A549 (cell line): Measurements from ENCODE around the gene PTP4A2. TPM values are rescaled to one million over a fixed set of nuclear protein-coding genes. Genes with fewer than 3 reads are reported as not detected.

Source experiments
- ATAC-seq, 2 experiments: fragments of 200-7000 bp in 1 of 2; fragments of >200 bp in 1 of 2; cut with Nextera tagmentation in 1 of 2; cut with Tn5 transposase in 1 of 2; 3 replicates each; pipeline versions ENCODE4 v1.8.0 to v1.9.1; 2018 to 2020; ENCODE audit warnings: mild to moderate bottlenecking in 1 of 2, moderate library complexity in 1 of 2
- CTCF ChIA-PET: fragments of 300-600 bp; sonication (Branson Sonifier 250); formaldehyde crosslinking; extraction: SDS; loops from one replicate; lab custom pipeline; 2021; ENCODE audit warnings: antibody characterized with exemption, inconsistent platforms; lab: Yijun Ruan, JAX
- POLR2A ChIA-PET: fragments of 350-600 bp; formaldehyde crosslinking; extraction: SDS; loops from one replicate; lab custom pipeline; 2021; ENCODE audit warnings: antibody characterized with exemption, inconsistent platforms; lab: Yijun Ruan, JAX
- DNase-seq, 2 experiments: peaks; one replicate each; pipeline versions ENCODE4 v3.0.0 to v3.0.0-alpha.2; 2011 to 2016; ENCODE audit warnings: low read depth in 1 of 2, low spot score in 1 of 2
- FAIRE-seq: peaks from 2 replicates; lab custom pipeline; 2011; peaks lifted over from hg19 to GRCh38; lab: Jason Lieb, UNC
- H3K27ac ChIP-seq, 2 experiments: fragments of >200 bp; sonication (Bioruptor Twin); formaldehyde crosslinking; 3 replicates each; pipeline ENCODE4 v1.5.1; 2016 to 2017
- H3K4me1 ChIP-seq: fragments of >200 bp; sonication (Bioruptor Twin); formaldehyde crosslinking; 3 replicates; pipeline ENCODE4 v1.6.1; 2016
- H3K4me2 ChIP-seq: fragments of >200 bp; sonication (Bioruptor Twin); formaldehyde crosslinking; 3 replicates; pipeline ENCODE4 v1.6.1; 2016
- H3K4me3 ChIP-seq: fragments of >200 bp; sonication (Bioruptor Twin); formaldehyde crosslinking; 3 replicates; pipeline ENCODE4 v1.5.1; 2016
- H3K9me3 ChIP-seq: fragments of >200 bp; sonication (Bioruptor Twin); formaldehyde crosslinking; 3 replicates; pipeline ENCODE4 v1.6.1; 2016
- BHLHE40 ChIP-seq: IDR thresholded peaks from 2 replicates; pipeline ENCODE4 v1.6.1; 2012; ENCODE audit warnings: low read depth, low read length, inconsistent platforms
- EP300 ChIP-seq, 2 experiments: fragments of >200 bp; sonication (Bioruptor Twin); formaldehyde crosslinking; IDR thresholded peaks; 2 replicates in 1 of 2; 3 replicates in 1 of 2; pipeline ENCODE4 v1.6.1; 2016 to 2017
- ESRRA ChIP-seq: fragments of 150-350 bp; IDR thresholded peaks from 2 replicates; pipeline ENCODE4 v1.6.1; 2014; ENCODE audit warnings: mild to moderate bottlenecking, low read length, borderline replicate concordance
- FOSL2 ChIP-seq, 2 experiments: fragments of 450-650 bp in 1 of 2; fragments of >200 bp in 1 of 2; sonication (Bioruptor Twin) in 1 of 2; formaldehyde crosslinking; IDR thresholded peaks; 2 replicates each; pipeline versions ENCODE4 v1.5.0 to v1.6.1; 2016 to 2020; ENCODE audit warnings: mild to moderate bottlenecking in 1 of 2, moderate library complexity in 1 of 2
- GATA3 ChIP-seq: IDR thresholded peaks from 2 replicates; pipeline ENCODE4 v1.6.1; 2012; ENCODE audit warnings: borderline replicate concordance
- HDAC2 ChIP-seq: fragments of 200-600 bp; sonication (generic); IDR thresholded peaks from 2 replicates; pipeline ENCODE4 v1.6.1; 2016
- HOXB13 ChIP-seq: fragments of 250-450 bp; sonication (Bioruptor Pico); IDR thresholded peaks from 2 replicates; pipeline ENCODE4 v1.5.0; 2020; ENCODE audit warnings: low read depth, mild to moderate bottlenecking, moderate library complexity
- HOXB5 ChIP-seq: fragments of 250-450 bp; sonication (Bioruptor Pico); IDR thresholded peaks from 2 replicates; pipeline ENCODE4 v1.5.0; 2020; ENCODE audit warnings: mild to moderate bottlenecking, moderate library complexity
- JUN ChIP-seq, 2 experiments: fragments of >200 bp; sonication (Bioruptor Twin); formaldehyde crosslinking; IDR thresholded peaks; 2 replicates in 1 of 2; 3 replicates in 1 of 2; pipeline ENCODE4 v1.6.1; 2016 to 2017
- KDM5A ChIP-seq: fragments of 200-600 bp; sonication (generic); IDR thresholded peaks from 2 replicates; pipeline ENCODE4 v1.6.1; 2016; ENCODE audit warnings: antibody characterized with exemption, mild to moderate bottlenecking
- MAZ ChIP-seq: fragments of 150-350 bp; IDR thresholded peaks from 2 replicates; pipeline ENCODE4 v1.6.1; 2014; ENCODE audit warnings: antibody characterized with exemption, low read depth, low read length, borderline replicate concordance
- MYC ChIP-seq: IDR thresholded peaks from 2 replicates; pipeline ENCODE4 v1.6.1; 2012; ENCODE audit warnings: mild to moderate bottlenecking, inconsistent platforms, low read length, improper control_type of control experiment, borderline replicate concordance
- PHF8 ChIP-seq: fragments of 200-600 bp; sonication (generic); IDR thresholded peaks from 2 replicates; pipeline ENCODE4 v1.6.1; 2016; ENCODE audit warnings: low read depth, mild to moderate bottlenecking, antibody characterized with exemption, moderate library complexity, borderline replicate concordance
- POLR2A ChIP-seq: IDR thresholded peaks from 2 replicates; pipeline ENCODE4 v1.6.1; 2012; ENCODE audit warnings: mild to moderate bottlenecking, low read length
- SMC3 ChIP-seq: fragments of >200 bp; sonication (Bioruptor Twin); formaldehyde crosslinking; IDR thresholded peaks from 3 replicates; pipeline ENCODE4 v1.6.1; 2018; ENCODE audit warnings: inconsistent platforms
- SREBF2 ChIP-seq: fragments of 450-650 bp; IDR thresholded peaks from 2 replicates; pipeline ENCODE4 v1.6.1; 2014; ENCODE audit warnings: mild to moderate bottlenecking, moderate library complexity
- TFCP2L1 ChIP-seq: fragments of 250-450 bp; sonication (Bioruptor Pico); IDR thresholded peaks from 2 replicates; pipeline ENCODE4 v1.5.0; 2021; ENCODE audit warnings: mild to moderate bottlenecking
- TP53 ChIP-seq: fragments of 250-450 bp; sonication (Bioruptor Pico); IDR thresholded peaks from 2 replicates; pipeline ENCODE4 v1.5.0; 2021; ENCODE audit warnings: mild to moderate bottlenecking, moderate library complexity
- WGBS: methylation state at CpG from one replicate; pipeline ENCODE4 v1.1.6; 2017; ENCODE audit errors: missing lambda C conversion rate; 5-methylcytosine and 5-hydroxymethylcytosine counted together
- polyA minus RNA-seq: library from RNA; depleted of rRNA, polyadenylated mRNA; stranded (reverse); fragments of >200 nt; gene quantifications from 2 replicates; pipeline ENCODE4 v1.2.3, GENCODE V29; 2011; rRNA and poly(A)+ RNA removed
- polyA plus RNA-seq, 4 experiments: library from polyadenylated mRNA; depleted of rRNA in 3 of 4; stranded (reverse); fragments of >200 nt; fragmentation: RNase III in 1 of 4; extraction: RNeasy Plus Mini Kit Qiagen cat#74134 plus additional on column Dnase treatment in 1 of 4; gene quantifications; 2 replicates in 3 of 4; 3 replicates in 1 of 4; pipeline ENCODE4 v1.2.3, GENCODE V29; 2011 to 2017
- TF ChIP-seq, protein P1 (sequence below): fragments of >200 bp; sonication (Bioruptor Twin); formaldehyde crosslinking; IDR thresholded peaks from 3 replicates; pipeline ENCODE4 v1.5.1; 2016
- TF ChIP-seq, protein P2 (sequence below): fragments of 450-650 bp; IDR thresholded peaks from 2 replicates; pipeline ENCODE4 v1.6.1; 2014; ENCODE audit warnings: antibody characterized with exemption
- TF ChIP-seq, protein P3 (sequence below): fragments of 250-450 bp; sonication (Bioruptor Pico); IDR thresholded peaks from 2 replicates; pipeline ENCODE4 v1.5.0; 2020; ENCODE audit warnings: low read depth, mild to moderate bottlenecking, moderate library complexity
- TF ChIP-seq, protein P4 (sequence below): IDR thresholded peaks from 2 replicates; pipeline ENCODE4 v1.6.1; 2012; ENCODE audit warnings: low read depth, borderline replicate concordance
- TF ChIP-seq, protein P5 (sequence below): IDR thresholded peaks from 2 replicates; pipeline ENCODE4 v1.6.1; 2012

The PTP4A2 gene
- polyA plus RNA-seq (2011; rRNA removed) (504 and 563 TPM in 2 replicates), polyA plus RNA-seq (2017; fragmentation: RNase III; extraction: RNeasy Plus Mini Kit Qiagen cat#74134 plus additional on column Dnase treatment) (234 to 263 TPM (median 246 TPM) in 3 replicates), polyA minus RNA-seq (385 and 443 TPM in 2 replicates)
- 49.1 and 51.5 TPM in 2 replicates for polyA plus RNA-seq (2012; cell fraction: cytosol; rRNA removed)
- polyA plus RNA-seq (2012; cell fraction: nucleus; rRNA removed): 13.1 and 17.8 TPM in 2 replicates

DNA sequence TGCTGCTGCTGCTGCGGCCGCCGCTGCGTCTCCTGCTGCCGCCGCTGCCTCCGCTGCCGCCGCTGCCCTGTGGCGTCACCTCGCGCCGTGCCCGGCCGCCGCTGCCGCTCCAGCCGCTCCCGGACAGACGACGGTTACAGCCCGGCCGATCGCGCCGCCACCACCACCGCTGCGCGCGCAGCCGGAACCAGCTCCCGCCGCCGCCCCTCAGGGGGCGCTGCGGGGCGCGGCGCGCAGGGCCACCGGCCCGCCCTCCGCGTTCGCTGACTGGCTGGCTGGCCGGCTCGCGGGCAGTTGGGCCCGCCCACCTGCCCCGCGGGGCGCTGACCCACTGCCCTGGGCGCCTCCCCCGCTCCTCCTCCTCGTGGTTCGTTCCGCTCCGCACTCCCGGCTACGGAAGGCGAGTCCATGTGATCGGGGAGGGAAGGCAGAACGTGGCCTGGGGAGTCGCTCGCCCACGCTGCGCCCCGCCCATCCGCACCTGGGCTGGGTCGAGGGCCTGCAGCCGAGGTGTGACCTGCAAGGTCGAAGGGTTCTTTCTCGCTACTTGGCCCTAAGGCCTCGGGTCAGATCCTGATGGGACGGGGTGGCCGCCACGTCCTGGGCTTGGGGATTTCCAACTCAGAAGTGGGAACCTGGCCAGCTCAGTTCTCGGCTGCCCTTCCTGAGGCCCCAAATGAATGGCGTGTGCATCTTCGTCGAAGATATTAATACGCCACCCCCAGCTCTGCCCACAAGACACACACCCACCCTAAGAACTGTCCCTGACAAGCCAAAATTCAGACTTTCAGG, at the start of gene PTP4A2:
TSS of gene PTP4A2 (minus strand) at position 185 of the 792 bp plus-strand sequence. CDS start 19,303 bp downstream, outside the sequence.
- Histone ChIP-seq H3K27ac (peak within 1 kb of the TSS; percentile 99), H3K9me3 (no peaks in the 10 kb centered on the region), H3K4me1 (peaks cover 66% of the 10 kb centered on the region), H3K4me3 (peak within 1 kb of the TSS; percentile 83), H3K4me2 (peak within 1 kb of the TSS; percentile 85)
- DNase-seq (peak; percentile 79 to 96), ATAC-seq (peak; percentile 79 to 82), FAIRE-seq (no peak)
- WGBS: 7% methylated on average over 10 of the region's 82 CpGs
- CTCF ChIA-PET: interaction anchor here (0.6 to 24.5 kb wide), 8 partner anchors 12 to 150 kb away, joined by 3 to 518 read pairs (median 4); no protein-coding TSS in a partner anchor
- POLR2A ChIA-PET: interaction anchor here (0.6 to 3.4 kb wide), 6 partner anchors 15 to 149 kb away, joined by 3 to 40 read pairs (median 6); partner anchors contain the start of gene KHDRBS1
- TF ChIP-seq, protein P1, sequence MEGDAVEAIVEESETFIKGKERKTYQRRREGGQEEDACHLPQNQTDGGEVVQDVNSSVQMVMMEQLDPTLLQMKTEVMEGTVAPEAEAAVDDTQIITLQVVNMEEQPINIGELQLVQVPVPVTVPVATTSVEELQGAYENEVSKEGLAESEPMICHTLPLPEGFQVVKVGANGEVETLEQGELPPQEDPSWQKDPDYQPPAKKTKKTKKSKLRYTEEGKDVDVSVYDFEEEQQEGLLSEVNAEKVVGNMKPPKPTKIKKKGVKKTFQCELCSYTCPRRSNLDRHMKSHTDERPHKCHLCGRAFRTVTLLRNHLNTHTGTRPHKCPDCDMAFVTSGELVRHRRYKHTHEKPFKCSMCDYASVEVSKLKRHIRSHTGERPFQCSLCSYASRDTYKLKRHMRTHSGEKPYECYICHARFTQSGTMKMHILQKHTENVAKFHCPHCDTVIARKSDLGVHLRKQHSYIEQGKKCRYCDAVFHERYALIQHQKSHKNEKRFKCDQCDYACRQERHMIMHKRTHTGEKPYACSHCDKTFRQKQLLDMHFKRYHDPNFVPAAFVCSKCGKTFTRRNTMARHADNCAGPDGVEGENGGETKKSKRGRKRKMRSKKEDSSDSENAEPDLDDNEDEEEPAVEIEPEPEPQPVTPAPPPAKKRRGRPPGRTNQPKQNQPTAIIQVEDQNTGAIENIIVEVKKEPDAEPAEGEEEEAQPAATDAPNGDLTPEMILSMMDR: peak; percentile 57
- TF ChIP-seq, protein P2, sequence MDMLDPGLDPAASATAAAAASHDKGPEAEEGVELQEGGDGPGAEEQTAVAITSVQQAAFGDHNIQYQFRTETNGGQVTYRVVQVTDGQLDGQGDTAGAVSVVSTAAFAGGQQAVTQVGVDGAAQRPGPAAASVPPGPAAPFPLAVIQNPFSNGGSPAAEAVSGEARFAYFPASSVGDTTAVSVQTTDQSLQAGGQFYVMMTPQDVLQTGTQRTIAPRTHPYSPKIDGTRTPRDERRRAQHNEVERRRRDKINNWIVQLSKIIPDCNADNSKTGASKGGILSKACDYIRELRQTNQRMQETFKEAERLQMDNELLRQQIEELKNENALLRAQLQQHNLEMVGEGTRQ: peak; percentile 62
- TF ChIP-seq MAZ (no peak), PHF8 (no peak), HOXB13 (CRISPR knock-in tag) (peak; percentile 59; the same call in 1 of the 2 replicates), SMC3 (peak; percentile 21; the same call in 2 of the 3 replicates), FOSL2 (IDR thresholded peaks at IDR 0.05) (no peak), FOSL2 (CRISPR knock-in tag; IDR thresholded peaks at IDR 0.05) (peak; percentile 9; the same call in 1 of the 2 replicates), KDM5A (no peak), HOXB5 (CRISPR knock-in tag) (peak; percentile 62; the same call in 1 of the 2 replicates), TFCP2L1 (CRISPR knock-in tag) (0 out of 2 replicates have a peak, but pooled peaks have one; percentile 54), HDAC2 (no peak), BHLHE40 (peak; percentile 65), POLR2A (peak; percentile 45), TP53 (no peak), GATA3 (peak; percentile 61), EP300 (IDR thresholded peaks at IDR 0.05) (no peak), JUN (IDR thresholded peaks at IDR 0.05) (peak; percentile 52 to 80; a peak in 2 of 5 replicates), SREBF2 (no peak), ESRRA (no peak), MYC (peak; percentile 94)
- TF ChIP-seq, protein P3, sequence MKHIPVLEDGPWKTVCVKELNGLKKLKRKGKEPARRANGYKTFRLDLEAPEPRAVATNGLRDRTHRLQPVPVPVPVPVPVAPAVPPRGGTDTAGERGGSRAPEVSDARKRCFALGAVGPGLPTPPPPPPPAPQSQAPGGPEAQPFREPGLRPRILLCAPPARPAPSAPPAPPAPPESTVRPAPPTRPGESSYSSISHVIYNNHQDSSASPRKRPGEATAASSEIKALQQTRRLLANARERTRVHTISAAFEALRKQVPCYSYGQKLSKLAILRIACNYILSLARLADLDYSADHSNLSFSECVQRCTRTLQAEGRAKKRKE (CRISPR knock-in tag): peak; percentile 75; the same call in 1 of the 2 replicates
- TF ChIP-seq, protein P4, sequence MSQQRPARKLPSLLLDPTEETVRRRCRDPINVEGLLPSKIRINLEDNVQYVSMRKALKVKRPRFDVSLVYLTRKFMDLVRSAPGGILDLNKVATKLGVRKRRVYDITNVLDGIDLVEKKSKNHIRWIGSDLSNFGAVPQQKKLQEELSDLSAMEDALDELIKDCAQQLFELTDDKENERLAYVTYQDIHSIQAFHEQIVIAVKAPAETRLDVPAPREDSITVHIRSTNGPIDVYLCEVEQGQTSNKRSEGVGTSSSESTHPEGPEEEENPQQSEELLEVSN: peak; percentile 98
- TF ChIP-seq, protein P5, sequence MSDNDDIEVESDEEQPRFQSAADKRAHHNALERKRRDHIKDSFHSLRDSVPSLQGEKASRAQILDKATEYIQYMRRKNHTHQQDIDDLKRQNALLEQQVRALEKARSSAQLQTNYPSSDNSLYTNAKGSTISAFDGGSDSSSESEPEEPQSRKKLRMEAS: peak; percentile 100
